NCI-H82 (cell line): ENCODE data around the gene OR8S1.
"Not testable (repeated sequence)": the region's sequence is repeated elsewhere in the genome, so short reads cannot be mapped to it uniquely, and the experiment has no call there.

Experiments
- DNase-seq: peaks from one replicate; lab custom pipeline; 2025; lab: John Stamatoyannopoulos, UW

Gene OR8S1, protein sequence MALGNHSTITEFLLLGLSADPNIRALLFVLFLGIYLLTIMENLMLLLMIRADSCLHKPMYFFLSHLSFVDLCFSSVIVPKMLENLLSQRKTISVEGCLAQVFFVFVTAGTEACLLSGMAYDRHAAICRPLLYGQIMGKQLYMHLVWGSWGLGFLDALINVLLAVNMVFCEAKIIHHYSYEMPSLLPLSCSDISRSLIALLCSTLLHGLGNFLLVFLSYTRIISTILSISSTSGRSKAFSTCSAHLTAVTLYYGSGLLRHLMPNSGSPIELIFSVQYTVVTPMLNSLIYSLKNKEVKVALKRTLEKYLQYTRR

DNA sequence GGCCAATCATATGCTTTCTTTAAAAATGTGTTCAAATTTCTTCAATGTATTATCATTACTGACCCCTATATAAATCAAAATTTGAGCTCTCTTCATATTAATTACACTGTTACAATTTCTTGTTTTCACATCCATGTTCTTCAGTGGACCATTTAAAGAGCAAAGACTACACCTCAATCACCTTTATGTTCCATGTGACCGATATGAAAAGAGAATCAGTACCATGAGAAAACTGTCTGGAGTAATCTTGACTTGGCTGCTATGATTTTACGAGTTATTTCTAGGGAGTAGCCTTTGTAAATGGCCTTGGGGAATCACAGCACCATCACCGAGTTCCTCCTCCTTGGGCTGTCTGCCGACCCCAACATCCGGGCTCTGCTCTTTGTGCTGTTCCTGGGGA lies at the start of gene OR8S1:
TSS of gene OR8S1 (plus strand) at position 301 of the 400 bp plus-strand sequence. CDS start at position 301, 0 bp downstream.
- DNase-seq = no peak

DNA sequence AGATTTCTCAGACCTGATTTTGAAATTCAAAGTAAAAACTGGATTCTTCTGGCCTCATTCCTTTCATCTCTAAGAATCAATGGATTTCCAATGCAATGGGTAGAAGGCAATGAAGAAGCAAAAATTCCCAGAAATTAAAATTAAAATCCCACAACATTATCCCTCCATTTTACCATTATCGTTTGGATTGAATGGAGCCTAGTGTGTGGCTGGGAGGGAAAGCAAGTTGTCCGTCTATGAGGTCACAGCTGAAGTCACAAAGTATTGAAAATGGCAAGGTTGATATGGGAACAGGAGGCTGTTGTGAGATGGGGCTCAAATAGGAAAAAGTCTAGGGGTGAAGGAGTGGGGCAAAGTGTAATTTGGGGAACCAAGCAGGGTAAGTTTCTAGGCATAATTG lies 43.2 kb upstream of the OR8S1 start, which contains the start of gene C12orf54:
TSS of gene C12orf54 (plus strand) at position 301 of the 400 bp plus-strand sequence. CDS start 799 bp downstream, outside the sequence.
- no peak for DNase-seq

DNA sequence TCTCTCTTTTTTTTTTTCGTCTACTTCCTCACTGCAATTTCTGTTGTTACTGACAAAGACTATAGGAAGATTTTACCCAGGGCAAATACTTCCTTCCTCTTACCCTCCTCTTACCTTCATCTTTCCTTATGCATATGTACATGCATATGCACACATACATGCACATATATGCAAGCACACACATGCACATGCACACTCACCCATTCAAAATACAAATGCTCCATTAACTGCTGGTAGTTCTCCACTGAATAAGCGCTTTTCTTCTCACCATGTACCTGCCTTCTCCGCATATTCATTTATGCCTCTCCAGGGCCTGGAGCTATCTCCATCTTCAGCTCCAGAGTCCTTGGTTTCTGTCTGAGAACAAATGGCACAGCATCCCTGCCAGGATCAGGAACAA lies 42.5 kb upstream of the OR8S1 start:
- no peak for DNase-seq

DNA sequence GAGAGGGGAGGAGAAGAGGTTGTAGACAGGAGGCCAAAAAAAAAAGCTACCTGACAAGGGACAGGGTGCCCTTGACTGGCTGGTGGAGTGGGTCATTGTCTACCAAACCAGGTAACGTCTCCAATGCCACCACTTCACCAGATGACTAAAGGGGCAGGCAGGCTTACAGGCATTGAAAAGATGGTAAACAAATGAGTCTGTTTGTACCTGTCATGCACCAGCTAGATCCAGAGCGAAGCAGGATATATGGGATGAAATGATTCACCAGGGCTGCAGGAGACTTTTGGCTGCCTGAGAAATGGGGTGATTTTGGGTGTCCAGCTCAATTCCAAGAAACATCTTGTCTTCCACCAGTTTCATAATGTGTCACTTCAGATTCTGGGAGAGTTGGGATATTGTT lies 39.2 kb upstream of the OR8S1 start:
- DNase-seq = no peak

DNA sequence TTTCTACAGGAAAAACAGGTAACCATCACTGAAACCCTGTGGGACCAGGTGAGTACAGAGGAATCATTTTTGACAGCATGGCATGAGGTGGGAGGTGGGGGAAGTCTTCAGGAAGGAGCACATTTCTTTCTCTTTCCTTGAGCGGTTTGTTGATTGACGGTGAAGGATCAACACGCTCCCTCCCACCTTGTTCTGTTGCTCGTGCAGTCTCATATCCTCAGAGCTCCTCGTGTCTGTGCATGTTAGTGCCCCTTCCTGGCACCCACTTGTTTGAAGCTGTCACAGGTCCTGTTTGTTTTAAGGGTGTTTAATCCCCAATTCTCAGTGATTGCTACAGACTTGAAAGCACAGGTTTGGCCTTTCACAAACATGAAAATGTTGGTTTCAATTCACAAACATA lies 38.8 kb upstream of the OR8S1 start:
- no peak for DNase-seq

DNA sequence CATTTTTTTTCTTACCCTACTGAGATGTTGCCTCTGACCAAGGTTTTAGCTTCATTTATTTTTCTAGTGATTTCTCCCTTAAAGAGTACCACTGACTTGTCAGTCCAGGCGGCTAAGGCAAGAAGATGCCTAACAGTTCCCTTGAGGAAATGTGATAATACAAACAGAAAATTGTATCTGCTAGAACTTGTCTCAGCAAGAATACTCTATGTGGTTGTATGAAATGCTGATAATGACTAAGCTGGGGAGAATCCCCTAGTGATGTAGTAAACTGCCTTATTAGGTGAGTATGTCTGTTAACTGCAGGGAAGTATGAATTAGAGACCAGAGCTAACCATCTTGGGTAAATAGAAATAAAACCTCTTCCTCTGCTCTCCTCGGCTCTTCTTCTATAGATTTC lies 36.4 kb upstream of the OR8S1 start:
- DNase-seq = no peak

DNA sequence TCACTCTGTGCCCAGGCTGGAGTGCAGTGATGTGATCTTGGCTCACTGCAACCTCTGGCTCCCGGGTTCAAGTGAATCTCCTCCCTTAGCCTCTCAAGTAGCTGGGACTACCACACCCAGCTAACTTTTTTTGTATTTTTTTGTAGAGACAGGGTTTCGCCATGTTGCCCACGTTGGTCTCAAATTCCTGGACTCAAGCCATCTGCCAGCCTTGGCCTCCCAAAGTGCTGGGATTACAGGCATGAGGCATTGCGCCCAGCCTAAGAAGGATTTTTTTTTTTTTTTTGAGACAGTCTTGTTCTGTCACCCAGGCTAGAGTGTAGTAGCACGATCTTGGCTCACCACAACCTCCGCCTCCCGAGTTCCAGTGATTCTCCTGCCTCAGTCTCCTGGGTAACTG lies 36.0 kb upstream of the OR8S1 start:
- DNase-seq = not testable (repeated sequence)

DNA sequence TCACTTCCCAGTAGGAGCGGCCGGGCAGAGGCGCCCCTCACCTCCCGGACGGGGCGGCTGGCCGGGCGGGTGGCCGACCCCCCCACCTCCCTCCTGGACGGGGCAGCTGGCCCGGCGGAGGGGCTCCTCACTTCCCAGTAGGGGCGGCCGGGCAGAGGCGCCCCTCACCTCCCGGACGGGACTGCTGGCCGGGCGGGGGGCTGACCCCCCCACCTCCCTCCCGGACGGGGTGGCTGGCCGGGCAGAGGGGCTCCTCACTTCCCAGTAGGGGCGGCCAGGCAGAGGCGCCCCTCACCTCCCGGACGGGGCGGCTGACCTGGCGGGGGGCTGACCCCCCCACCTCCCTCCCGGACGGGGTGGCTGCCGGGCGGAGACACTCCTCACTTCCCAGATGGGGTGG lies 25.2 kb upstream of the OR8S1 start:
- DNase-seq = not testable (repeated sequence)

DNA sequence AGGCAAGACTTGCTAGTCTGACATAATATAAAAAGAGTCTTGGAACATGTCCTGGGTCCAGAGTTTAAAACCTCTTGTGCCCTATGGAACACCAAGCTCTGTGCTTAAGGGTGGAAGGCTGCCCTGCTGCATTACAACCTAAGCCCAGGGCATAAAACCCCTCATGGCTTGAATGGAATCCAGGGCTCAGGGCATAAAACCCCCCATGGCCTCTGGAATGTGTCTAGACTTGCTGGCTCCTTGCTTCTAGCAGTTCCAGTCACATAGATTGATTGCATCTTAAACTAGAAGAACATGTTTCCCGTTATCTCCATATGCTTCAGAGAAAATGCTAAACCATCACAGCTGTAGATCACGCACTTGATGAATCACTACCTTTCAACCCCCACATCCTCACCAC lies 18.6 kb upstream of the OR8S1 start:
- not testable (repeated sequence) for DNase-seq

DNA sequence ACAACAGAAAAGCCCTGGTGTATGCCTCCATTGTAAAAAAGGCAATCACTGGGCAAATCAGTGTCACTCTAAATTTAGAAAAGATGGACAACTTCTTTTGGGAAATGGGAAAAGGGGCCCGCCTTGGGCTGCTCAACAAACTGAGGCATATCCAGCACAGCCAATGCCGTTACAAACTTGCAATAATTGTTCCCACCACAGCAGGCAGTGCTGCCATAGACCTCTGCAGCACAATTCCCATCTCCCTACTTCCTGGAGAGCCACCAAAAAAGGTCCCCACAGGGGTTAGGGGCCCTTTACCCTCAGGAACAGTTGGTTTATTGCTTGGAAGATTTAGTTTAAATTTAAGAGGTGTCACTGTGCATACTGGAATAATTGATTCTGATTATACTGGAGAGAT lies 16.4 kb upstream of the OR8S1 start:
- DNase-seq = no peak

DNA sequence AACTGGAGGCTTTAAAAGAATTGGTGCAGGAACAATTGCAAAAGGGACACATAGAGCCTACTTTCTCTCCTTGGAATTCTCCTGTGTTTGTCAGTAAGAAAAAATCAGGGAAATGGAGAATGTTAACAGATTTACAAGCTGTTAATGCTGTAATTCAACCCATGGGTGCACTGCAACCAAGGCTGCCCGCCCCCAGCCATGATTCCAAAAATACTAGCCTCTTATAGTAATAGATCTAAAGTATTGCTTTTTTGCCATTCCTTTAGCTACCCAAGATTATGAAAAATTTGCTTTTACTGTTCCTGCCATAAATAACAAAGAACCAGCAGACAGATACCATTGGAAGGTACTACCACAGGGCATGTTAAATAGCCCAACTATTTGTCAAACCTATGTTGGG lies 15.3 kb upstream of the OR8S1 start:
- DNase-seq = no peak

DNA sequence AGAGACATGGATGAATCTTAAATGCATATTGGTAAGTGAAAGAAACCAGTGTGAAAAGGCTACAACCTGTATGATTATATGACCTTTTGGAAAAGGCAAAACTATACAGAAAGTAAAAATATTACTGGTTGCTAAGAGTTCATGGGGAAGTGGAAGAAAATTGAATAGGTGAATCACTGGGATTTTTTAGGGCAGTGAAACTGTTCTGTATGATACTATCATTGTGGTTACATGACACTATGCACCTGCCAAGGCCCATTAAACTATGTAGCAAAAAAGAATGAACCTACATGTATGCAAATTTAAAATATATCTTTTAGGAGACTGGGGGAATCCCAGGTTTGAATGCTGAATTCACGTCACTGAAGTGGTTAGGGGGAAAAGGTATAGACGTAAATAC lies 12.6 kb upstream of the OR8S1 start:
- no peak for DNase-seq

DNA sequence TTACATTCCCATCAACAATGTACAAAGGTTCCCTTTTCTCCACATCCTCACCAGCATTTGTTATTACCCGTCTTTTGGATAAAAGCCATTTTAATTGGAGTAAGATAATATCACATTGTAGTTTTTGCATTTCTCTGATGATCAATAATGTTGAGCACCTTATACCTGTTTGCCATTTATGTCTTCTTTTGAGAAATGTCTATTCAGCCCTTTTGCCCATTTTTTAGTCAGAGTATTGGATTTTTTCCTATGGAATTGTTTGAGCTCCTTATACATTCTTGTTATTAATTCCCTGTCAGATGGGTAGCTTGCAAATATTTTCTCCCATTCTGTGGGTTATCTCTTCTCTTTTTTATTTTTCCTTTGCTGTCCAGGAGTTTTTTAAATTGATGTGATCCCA lies 10.7 kb upstream of the OR8S1 start:
- DNase-seq = no peak

DNA sequence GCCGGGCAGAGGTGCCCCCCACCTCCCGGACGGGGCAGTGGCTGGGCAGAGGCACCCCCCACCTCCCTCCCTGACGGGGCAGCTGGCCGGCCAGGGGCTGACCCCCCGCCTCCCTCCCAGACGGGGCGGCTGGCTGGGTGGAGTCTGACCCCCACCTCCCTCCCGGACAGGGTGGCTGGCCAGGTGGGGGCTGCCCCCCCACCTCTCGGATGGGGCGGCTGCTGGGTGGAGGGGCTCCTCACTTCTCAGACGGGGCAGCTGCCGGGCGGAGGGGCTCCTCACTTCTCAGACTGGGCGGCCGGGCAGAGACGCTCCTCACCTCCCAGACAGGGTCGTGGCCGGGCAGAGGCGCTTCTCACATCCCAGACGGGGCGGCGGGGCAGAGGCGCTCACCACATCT lies 5.1 kb upstream of the OR8S1 start:
- DNase-seq = not testable (repeated sequence)

DNA sequence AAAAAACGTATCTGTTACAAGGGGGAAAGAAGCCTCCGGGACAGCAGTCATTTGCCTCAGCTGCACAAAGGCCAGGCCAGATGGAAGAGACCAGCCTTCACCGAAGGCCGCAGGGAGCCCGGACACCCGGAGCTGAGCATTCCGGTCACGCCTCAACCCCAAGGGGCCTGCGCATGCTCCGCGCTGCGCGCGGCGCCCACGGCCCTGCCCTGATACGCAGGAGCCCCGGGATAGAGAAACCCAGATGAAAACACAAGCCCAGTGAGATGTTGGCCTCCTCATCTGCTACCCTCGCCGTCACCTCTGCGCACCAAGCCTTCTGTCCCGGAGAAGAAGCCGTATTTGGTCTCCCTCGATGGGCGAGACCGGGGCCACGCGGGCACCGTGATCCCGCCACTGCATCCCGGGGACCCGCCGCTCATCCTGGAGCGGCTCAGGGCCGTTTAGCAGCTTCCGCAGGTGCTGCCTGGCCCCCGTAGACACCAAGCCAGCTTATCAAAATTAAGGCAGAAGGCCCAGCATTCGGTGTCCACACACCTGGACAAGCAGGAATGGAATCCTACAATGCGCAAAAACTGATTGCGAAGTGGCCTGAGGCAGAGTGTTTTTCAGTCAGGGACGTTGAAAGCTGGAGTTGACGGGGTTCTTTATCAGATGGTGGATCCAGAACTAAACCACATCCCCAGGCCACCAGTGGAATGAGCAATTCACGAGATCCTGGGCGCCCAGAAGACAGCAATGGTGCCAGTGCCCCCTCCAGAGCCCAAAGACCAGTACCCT lies 2.6 kb downstream of the OR8S1 start:
- DNase-seq = no peak

DNA sequence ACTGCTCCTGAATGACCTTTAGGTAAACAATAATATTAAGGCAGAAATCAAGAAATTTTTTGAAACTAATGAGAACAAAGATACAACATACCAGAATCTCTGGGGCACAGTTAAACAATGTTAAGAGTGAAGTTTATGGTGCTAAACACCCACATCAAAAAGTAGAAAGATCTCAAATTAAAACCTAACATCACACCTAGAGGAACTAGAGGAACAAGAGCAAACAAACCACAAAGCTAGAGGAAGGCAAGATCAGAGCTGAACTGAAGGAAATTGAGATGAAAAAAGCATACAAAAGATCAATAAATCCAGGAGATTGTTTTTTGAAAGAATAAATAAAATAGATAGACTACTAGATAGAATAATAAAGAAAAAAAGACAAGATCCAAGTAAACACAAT lies 7.2 kb downstream of the OR8S1 start:
- DNase-seq = no peak

DNA sequence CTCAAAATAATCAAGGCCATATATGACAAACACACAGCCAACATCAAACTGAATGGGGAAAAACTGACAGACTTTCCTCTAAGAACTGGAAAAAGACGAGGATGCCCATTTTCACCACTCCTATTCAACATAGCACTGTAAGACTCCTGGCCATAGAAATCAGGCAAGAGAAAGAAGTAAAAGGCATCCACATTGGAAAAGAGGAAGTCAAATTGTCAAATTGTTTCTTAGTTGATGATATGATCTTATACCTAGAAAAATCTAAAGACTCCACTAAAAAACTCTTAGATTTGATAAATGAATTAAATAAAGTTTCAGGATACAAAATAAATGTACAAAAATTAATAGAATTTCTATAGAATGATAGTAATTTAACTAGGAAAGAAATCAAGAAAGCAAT lies 11.2 kb downstream of the OR8S1 start:
- no peak for DNase-seq

DNA sequence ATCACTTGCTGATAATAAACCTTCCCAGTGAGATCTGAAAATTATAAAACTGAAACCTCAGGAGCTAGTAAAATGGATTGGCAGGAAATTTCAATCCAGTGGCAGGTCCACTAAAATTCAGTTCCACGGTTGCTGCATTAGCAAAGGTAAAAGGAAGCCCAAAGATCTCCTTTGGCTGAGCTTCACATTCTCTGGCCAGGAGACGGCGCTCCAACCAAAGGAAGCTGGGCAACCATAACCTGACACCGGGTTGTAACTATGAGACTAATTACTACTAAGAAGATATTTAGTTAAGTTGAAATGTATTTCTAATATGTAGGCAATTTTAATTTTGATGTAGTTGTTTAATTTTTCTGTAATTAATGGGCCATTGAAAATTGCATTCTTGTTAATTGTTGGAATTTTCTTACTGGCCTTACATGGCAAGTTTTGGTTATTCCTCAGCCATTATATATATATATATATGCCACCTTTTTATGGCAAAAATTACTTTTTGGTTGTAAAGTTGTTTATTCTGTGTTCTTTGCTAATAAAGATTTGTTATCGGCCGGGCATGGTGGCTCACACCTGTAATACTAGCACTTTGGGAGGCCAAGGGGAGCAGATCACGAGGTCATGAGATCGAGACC lies 17.0 kb downstream of the OR8S1 start:
- peak; percentile 66 for DNase-seq

DNA sequence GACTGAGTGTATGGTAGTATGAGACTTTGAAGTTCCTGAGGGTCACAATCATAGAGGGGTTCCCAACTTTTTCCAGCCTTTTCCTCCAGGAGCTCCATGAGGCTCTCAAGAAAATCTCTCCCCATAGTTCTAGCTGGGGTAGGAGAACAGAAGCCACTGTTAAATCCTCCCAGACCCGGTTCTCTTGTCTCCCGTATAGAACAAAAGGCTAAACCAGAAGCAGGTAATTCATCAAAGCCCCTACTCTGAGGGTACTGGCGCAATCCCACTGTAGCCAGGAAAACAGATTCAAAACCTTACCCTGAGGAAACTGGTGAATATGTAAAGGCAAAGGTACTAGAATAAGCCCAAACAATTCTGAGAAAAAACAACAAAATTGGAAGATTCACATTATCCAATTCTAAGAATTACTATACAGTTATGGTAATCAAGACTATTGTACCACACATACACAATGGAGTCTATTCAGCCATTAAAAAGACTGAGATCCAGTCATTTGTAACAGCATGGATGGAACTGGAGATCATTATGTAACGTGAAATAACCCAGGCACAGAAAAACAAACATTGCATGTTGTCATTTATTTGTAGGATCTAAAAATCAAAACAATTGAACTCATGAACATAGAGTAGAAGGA lies 20.5 kb downstream of the OR8S1 start:
- DNase-seq = no peak

DNA sequence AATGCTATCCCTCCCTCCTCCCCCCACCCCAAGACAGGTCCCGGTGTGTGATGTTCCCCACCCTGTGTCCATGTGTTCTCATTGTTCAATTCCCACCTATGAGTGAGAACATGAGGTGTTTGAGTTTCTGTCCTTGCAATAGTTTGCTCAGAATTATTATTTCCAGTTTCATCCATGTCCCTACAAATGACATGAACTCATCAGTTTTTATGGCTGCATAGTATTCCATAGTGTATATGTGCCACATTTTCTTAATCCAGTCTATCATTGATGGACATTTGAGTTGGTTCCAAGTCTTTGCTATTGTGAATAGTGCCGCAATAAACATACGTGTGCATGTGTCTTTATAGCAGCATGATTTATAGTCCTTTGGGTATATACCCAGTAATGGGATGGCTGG lies 21.6 kb downstream of the OR8S1 start:
- DNase-seq = not testable (repeated sequence)

DNA sequence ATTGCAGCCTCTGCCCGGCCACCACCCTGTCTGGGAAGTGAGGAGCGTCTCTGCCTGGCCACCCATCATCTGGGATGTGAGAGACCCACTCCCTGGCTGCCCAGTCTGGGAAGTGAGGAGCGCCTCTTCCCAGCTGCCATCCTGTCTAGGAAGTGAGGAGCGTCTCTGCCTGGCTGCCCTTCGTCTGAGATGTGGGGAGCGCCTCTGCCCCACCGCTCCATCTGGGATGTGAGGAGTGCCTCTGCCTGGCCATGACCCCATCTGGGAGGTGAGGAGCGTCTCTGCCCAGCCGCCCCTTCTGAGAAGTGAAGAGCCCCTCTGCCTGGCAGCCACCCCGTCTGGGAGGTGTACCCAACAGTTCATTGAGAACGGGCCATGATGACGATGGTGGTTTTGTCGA lies 26.2 kb downstream of the OR8S1 start:
- not testable (repeated sequence) for DNase-seq

DNA sequence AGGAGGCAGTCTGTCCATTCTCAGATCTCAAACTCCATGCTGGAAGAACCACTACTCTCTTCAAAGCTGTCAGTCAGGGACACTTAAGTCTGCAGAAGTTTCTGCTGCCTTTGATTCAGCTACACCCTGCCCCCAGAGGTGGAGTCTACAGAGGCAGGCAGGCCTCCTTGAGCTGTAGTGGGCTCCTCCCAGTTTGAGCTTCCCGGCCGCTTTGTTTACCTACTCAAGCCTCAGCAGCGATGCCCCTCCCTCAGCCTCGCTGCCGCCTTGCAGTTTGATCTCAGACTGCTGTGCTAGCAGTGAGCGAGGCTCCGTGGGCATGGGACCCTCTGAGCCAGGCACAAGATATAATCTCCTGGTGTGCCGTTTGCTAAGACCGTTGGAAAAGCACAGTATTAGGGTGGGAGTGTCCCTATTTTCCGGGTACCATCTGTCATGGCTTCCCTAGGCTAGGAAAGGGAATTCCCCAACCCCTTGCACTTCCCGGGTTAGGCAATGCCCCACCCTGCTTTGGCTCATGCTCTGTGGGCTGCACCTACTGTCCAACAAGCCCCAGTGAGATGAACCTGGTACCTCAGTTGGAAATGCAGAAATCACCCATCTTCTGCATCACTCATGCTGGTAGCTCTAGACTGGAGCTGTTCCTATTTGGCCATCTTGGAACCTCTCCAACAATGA lies 28.4 kb downstream of the OR8S1 start:
- DNase-seq = not testable (repeated sequence)
